Gastroesophageal sphincter (tissue), 3 donors: ENCODE results near the gene RAB38.

ENCODE experiments used
- CTCF ChIP-seq, 4 experiments: fragments of 200-600 bp in 2 of 4; fragments of 450-650 bp in 2 of 4; sonication (generic) in 1 of 4; IDR thresholded peaks; one replicate each; pipeline ENCODE4 v1.5.1; 2017 to 2019; ENCODE audit warnings: antibody characterized with exemption in 4 of 4, mild to moderate bottlenecking in 2 of 4, moderate library complexity in 2 of 4
- POLR2AphosphoS5 ChIP-seq: sonication (generic); formaldehyde crosslinking; IDR thresholded peaks from one replicate; pipeline ENCODE4 v1.6.1; 2017; ENCODE audit warnings: antibody characterized with exemption

GRCh38 chr11:88202498-88202897 is 27.3 kb upstream of the RAB38 start:
- TF ChIP-seq POLR2AphosphoS5 = no peak
- TF ChIP-seq CTCF (IDR thresholded peaks at IDR 0.05) = no peak
